Activated gamma-delta T cell treated with Interleukin-2 at 50 U/mL for 16 hours (primary cell): ENCODE results near the gene WDR5B.
"Not testable (repeated sequence)": the region's sequence is repeated elsewhere in the genome, so short reads cannot be mapped to it uniquely, and the experiment has no call there.

ENCODE experiments used
- DNase-seq: peaks from one replicate; pipeline ENCODE4 v3.0.0-alpha.2; 2020

WDR5B gene

GRCh38 chr3:122407946-122408345 lies 7.9 kb downstream of the WDR5B start:
- DNase-seq: no peak

GRCh38 chr3:122406198-122406597 lies 9.7 kb downstream of the WDR5B start:
- no peak for DNase-seq

GRCh38 chr3:122405015-122405414 lies 10.8 kb downstream of the WDR5B start:
- no peak for DNase-seq

GRCh38 chr3:122403489-122403888 lies 12.4 kb downstream of the WDR5B start:
- DNase-seq: no peak

- DNase-seq: no peak
Measured at GRCh38 chr3:122398920-122399319, 16.9 kb downstream of the WDR5B start.

- DNase-seq: no peak
Measured at GRCh38 chr3:122397201-122397600, 18.7 kb downstream of the WDR5B start.

GRCh38 chr3:122396511-122396910 lies 19.4 kb downstream of the WDR5B start:
- no peak for DNase-seq

GRCh38 chr3:122395582-122395981 lies 20.3 kb downstream of the WDR5B start:
- DNase-seq: no peak

- DNase-seq: no peak
Measured at GRCh38 chr3:122394173-122394572, 21.7 kb downstream of the WDR5B start.

GRCh38 chr3:122392868-122393844 lies 22.7 kb downstream of the WDR5B start:
- DNase-seq: no peak

GRCh38 chr3:122391681-122392446 lies 24.0 kb downstream of the WDR5B start:
- DNase-seq: no peak

GRCh38 chr3:122390665-122391064 lies 25.2 kb downstream of the WDR5B start:
- no peak for DNase-seq

GRCh38 chr3:122389892-122390291 lies 26.0 kb downstream of the WDR5B start:
- DNase-seq: no peak

- DNase-seq: no peak
Measured at GRCh38 chr3:122389197-122389596, 26.7 kb downstream of the WDR5B start.

- DNase-seq: no peak
Measured at GRCh38 chr3:122387709-122388108, 28.2 kb downstream of the WDR5B start.

GRCh38 chr3:122383771-122384697 lies 31.8 kb downstream of the WDR5B start, which contains the start of gene FAM162A:
Gene FAM162A (plus strand): TSS chr3:122384182. CDS start chr3:122384266, 84 bp downstream.
- peak; percentile 93 for DNase-seq

- DNase-seq: peak; percentile 81
Measured at GRCh38 chr3:122382888-122383666, 32.8 kb downstream of the WDR5B start, which contains the start of gene MIX23. Gene MIX23 (minus strand): TSS chr3:122383231. CDS start chr3:122383224, 7 bp downstream.

- DNase-seq: no peak
Measured at GRCh38 chr3:122377975-122378374, 37.9 kb downstream of the WDR5B start.

- DNase-seq: no peak
Measured at GRCh38 chr3:122374034-122374433, 41.8 kb downstream of the WDR5B start.

GRCh38 chr3:122366379-122366749 lies 49.5 kb downstream of the WDR5B start:
- DNase-seq: no peak

- not testable (repeated sequence) for DNase-seq
Measured at GRCh38 chr3:122365582-122366378, 50.1 kb downstream of the WDR5B start.
